Right lobe of liver (tissue), 4 donors: Measurements from ENCODE around the gene COL6A5.

Experiments
- POLR2A ChIP-seq: fragments of 450-650 bp; IDR thresholded peaks from one replicate; pipeline ENCODE4 v1.6.1; 2017; ENCODE audit warnings: antibody characterized with exemption, mild to moderate bottlenecking
- TF ChIP-seq, protein P1 (sequence below), 4 donors: fragments of 200-600 bp in 3 of 4; fragments of 450-650 bp in 1 of 4; IDR thresholded peaks; one replicate each; pipeline versions ENCODE4 v1.5.1 to v1.8.0; 2016 to 2022; ENCODE audit warnings: antibody characterized with exemption in 4 of 4, mild to moderate bottlenecking in 2 of 4
- donor health status: DM: no; HTN: no; CAD: no.
- donor health status: DM: no; HTN: no; CAD: no.
- donor health status: DM: no; HTN: yes; CAD: no.

DNA sequence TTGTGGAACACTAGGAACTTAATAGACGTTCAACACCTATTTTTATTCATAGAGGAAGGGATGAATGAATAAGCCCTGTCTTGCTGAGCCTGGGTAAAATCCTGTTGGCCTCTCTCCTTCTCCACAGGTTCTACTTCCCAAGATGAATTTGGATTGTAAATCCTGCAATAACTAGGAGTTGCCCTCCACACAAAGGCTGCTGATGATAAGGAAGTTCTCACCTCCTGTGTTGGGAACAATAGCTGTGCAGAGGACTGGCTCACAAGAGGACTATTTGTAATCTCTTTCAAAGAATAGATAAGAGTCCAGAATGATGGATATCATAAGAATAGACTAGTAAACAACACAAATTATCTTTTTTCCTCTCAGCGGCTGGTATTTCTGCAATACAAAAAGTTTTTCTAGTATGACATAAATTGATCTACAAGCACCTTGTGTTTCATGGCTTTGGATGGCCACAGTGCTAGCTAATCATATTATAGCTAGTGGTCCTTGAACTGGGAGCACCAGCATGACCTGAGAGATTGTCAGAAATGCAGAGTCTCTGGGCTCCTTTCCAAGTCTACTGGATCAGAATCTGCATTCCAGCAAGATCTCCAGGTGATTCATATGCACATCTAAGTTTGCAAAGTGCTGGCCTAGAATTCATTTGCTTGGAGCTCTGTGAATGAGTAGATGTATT is 143.4 kb downstream of the COL6A5 start:
- TF ChIP-seq, protein P1, sequence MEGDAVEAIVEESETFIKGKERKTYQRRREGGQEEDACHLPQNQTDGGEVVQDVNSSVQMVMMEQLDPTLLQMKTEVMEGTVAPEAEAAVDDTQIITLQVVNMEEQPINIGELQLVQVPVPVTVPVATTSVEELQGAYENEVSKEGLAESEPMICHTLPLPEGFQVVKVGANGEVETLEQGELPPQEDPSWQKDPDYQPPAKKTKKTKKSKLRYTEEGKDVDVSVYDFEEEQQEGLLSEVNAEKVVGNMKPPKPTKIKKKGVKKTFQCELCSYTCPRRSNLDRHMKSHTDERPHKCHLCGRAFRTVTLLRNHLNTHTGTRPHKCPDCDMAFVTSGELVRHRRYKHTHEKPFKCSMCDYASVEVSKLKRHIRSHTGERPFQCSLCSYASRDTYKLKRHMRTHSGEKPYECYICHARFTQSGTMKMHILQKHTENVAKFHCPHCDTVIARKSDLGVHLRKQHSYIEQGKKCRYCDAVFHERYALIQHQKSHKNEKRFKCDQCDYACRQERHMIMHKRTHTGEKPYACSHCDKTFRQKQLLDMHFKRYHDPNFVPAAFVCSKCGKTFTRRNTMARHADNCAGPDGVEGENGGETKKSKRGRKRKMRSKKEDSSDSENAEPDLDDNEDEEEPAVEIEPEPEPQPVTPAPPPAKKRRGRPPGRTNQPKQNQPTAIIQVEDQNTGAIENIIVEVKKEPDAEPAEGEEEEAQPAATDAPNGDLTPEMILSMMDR (IDR thresholded peaks at IDR 0.05) = no peak
- no peak for TF ChIP-seq POLR2A
